Spleen (tissue), 11 donors: ENCODE measurements around the gene PACRG. TPM values are rescaled to one million over a fixed set of nuclear protein-coding genes. Genes with fewer than 3 reads are reported as not detected.

ENCODE experiments used
- DNase-seq: peaks from one replicate; pipeline ENCODE4 v3.0.0-alpha.2; 2020
- H3K27ac ChIP-seq, 8 donors: fragments of 200-600 bp; sonication (generic) in 7 of 8; 1 replicate in 4 of 8; 2 replicates in 4 of 8; pipeline versions ENCODE4 v1.5.0 to v1.8.0; 2016 to 2021; ENCODE audit warnings: inconsistent platforms in 4 of 8, mild to moderate bottlenecking in 4 of 8, moderate library complexity in 1 of 8
- H3K27me3 ChIP-seq, 7 donors: fragments of 200-600 bp; sonication (generic) in 6 of 7; replicated peaks in 1 of 7; 1 replicate in 4 of 7; 2 replicates in 3 of 7; pipeline versions ENCODE4 v1.5.0 to v1.8.0; 2016 to 2021; ENCODE audit warnings: inconsistent platforms in 3 of 7, mild to moderate bottlenecking in 1 of 7
- H3K36me3 ChIP-seq, 6 donors: fragments of 200-600 bp; sonication (generic) in 5 of 6; 1 replicate in 4 of 6; 2 replicates in 2 of 6; pipeline versions ENCODE4 v1.5.0 to v1.8.0; 2016 to 2021; ENCODE audit warnings: inconsistent platforms in 2 of 6
- H3K4me1 ChIP-seq, 6 donors: fragments of 200-600 bp; sonication (generic) in 5 of 6; 1 replicate in 3 of 6; 2 replicates in 3 of 6; pipeline versions ENCODE4 v1.5.0 to v1.8.0; 2016 to 2021; ENCODE audit warnings: inconsistent platforms in 3 of 6
- H3K4me3 ChIP-seq, 8 donors: fragments of 200-600 bp; sonication (generic) in 7 of 8; 1 replicate in 4 of 8; 2 replicates in 4 of 8; pipeline versions ENCODE4 v1.5.0 to v1.8.0; 2016 to 2021; ENCODE audit warnings: inconsistent platforms in 4 of 8, mild to moderate bottlenecking in 4 of 8, moderate library complexity in 2 of 8
- H3K9me3 ChIP-seq, 8 donors: fragments of 200-600 bp; sonication (generic) in 7 of 8; 1 replicate in 4 of 8; 2 replicates in 4 of 8; pipeline versions ENCODE4 v1.5.0 to v1.8.0; 2016 to 2021; ENCODE audit warnings: inconsistent platforms in 4 of 8
- POLR2A ChIP-seq, 3 donors: fragments of 450-650 bp; IDR thresholded peaks; one replicate each; pipeline ENCODE4 v1.5.1; 2017; ENCODE audit warnings: antibody characterized with exemption in 3 of 3, mild to moderate bottlenecking in 1 of 3
- POLR2AphosphoS5 ChIP-seq, 3 donors: sonication (generic); formaldehyde crosslinking; IDR thresholded peaks; one replicate each; pipeline ENCODE4 v1.5.1; 2017; ENCODE audit warnings: antibody characterized with exemption in 3 of 3
- WGBS, 5 donors: extraction: QIAGEN DNeasy Blood & Tissue Kit in 3 of 5; methylation state at CpG; one replicate each; pipeline versions ENCODE4 v1.1.5 to v1.1.7; 2013 to 2018; 5-methylcytosine and 5-hydroxymethylcytosine counted together
- intact Hi-C: fragments of 100-400 bp; cut with DNase I; formaldehyde crosslinking; loops from one replicate; pipeline ENCODE4 v1.15.0; 2023; ENCODE audit warnings: low total_unique reads
- polyA plus RNA-seq, 3 donors: library from polyadenylated mRNA; stranded (reverse); fragments of 200-250 nt; gene quantifications; one replicate each; pipeline ENCODE4 v1.2.1, GENCODE V29; 2013
- total RNA-seq, 7 donors: library from RNA; depleted of rRNA in 3 of 7; stranded (reverse); fragments of >200 nt in 3 of 7; fragmentation: NEBNext Ultra II Directional in 4 of 7; extraction: Animal tissue kit (Norgen Biotek cat#: 25700) in 4 of 7; gene quantifications; one replicate each; pipeline versions ENCODE4 v1.1.0 to v1.2.1, GENCODE V29; 2016 to 2021
- TF ChIP-seq, protein P1 (sequence below), 11 experiments: fragments of 200-600 bp in 7 of 11; fragments of 450-650 bp in 4 of 11; sonication (generic) in 4 of 11; IDR thresholded peaks in 8 of 11; conservative IDR thresholded peaks in 3 of 11; 1 replicate in 7 of 11; 2 replicates in 4 of 11; pipeline versions ENCODE4 v1.4.0 to v1.8.0; 2016 to 2021; ENCODE audit warnings: antibody characterized with exemption in 11 of 11, inconsistent platforms in 4 of 11, mild to moderate bottlenecking in 1 of 11
- donor health status: healthy with polysubstance abuse.
- donor health status: DM: no; HTN: no; CAD: no; lungs with moderate emphysema.
- donor health status: DM: no; HTN: no; CAD: no.
- donor health status: Bipolar disorder and iron deficiency.
- donor health status: healthy.
- donor health status: DM: no; HTN: no; CAD: no.
- donor health status: DM: yes; HTN: yes; CAD: no.

Gene PACRG
- total and polyA plus RNA-seq, 10 donors, result 0.32 to 2.0 (median 1.0) TPM; not detected in 5

DNA sequence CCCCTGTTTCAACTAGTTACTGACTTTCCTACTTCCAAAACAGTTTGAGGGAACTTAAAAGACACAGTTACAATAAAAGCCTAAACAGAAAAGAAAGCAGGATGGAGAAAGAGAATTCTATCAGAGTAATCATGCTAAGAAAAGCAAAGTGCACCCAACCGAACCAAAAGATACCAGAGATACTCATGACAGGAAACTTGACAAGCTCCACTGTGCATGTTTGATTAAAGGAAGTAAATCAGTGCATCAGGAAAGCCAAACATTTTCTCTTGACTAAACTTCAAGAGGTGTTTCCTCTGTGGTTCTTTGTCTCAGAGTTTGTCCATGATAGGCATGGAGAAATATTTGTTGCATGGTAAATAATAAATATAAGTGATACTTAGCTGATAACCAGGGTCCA, 138.9 kb downstream of the PACRG start:
- no peaks in the 10 kb centered on the region for H3K9me3 ChIP-seq
- H3K36me3 ChIP-seq, result no peaks in the 10 kb centered on the region
- TF ChIP-seq POLR2AphosphoS5 (IDR thresholded peaks at IDR 0.05) (no peak), POLR2A (IDR thresholded peaks at IDR 0.05) (no peak)
- TF ChIP-seq, protein P1, sequence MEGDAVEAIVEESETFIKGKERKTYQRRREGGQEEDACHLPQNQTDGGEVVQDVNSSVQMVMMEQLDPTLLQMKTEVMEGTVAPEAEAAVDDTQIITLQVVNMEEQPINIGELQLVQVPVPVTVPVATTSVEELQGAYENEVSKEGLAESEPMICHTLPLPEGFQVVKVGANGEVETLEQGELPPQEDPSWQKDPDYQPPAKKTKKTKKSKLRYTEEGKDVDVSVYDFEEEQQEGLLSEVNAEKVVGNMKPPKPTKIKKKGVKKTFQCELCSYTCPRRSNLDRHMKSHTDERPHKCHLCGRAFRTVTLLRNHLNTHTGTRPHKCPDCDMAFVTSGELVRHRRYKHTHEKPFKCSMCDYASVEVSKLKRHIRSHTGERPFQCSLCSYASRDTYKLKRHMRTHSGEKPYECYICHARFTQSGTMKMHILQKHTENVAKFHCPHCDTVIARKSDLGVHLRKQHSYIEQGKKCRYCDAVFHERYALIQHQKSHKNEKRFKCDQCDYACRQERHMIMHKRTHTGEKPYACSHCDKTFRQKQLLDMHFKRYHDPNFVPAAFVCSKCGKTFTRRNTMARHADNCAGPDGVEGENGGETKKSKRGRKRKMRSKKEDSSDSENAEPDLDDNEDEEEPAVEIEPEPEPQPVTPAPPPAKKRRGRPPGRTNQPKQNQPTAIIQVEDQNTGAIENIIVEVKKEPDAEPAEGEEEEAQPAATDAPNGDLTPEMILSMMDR (IDR thresholded peaks at IDR 0.05 in 8 of 11, conservative IDR thresholded peaks at IDR 0.05 in 3 of 11), result no peak
- intact Hi-C loops, result no loop called here
- DNase-seq, result no peak
- H3K27me3 ChIP-seq, result no peaks in the 10 kb centered on the region
- no peak overlapping the region for H3K4me3 ChIP-seq
- H3K4me1 ChIP-seq, result no peaks in the 10 kb centered on the region
- WGBS, 5 donors, result 4 to 25% (median 15%) methylated on average over 1 of the region's 1 CpG
- no peak overlapping the region for H3K27ac ChIP-seq

DNA sequence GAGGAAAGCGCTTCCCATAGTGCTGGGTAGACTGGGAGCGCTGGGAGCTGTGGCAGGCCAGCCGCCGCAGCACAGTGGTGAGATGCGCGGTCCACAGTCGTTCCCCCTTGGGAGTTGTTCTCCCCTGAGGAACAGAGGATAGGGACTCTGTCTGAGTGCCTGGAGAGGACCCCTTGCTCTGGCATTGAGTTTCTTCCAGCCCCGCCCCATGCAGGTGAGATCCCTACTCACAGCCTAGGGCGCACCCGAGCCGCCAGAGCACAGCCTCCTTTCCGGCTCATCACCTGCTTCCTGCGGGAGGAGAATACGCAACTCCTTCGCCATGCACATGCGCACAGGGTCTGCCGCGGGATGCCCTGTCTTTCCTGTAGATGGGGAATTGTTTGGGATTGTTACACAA, 140.6 kb downstream of the PACRG start:
- WGBS, 5 donors, result 88 to 97% (median 92%) methylated on average over 18 of the region's 18 CpGs
- H3K27ac ChIP-seq, result no peak overlapping the region
- no peaks in the 10 kb centered on the region for H3K4me1 ChIP-seq
- H3K4me3 ChIP-seq, result no peak overlapping the region
- no peak for DNase-seq
- TF ChIP-seq POLR2A (IDR thresholded peaks at IDR 0.05), result no peak
- TF ChIP-seq, protein P1 (IDR thresholded peaks at IDR 0.05 in 8 of 11, conservative IDR thresholded peaks at IDR 0.05 in 3 of 11), result no peak
- TF ChIP-seq POLR2AphosphoS5 (IDR thresholded peaks at IDR 0.05), result no peak
- intact Hi-C loops, result no loop called here
- H3K36me3 ChIP-seq, result no peaks in the 10 kb centered on the region
- H3K9me3 ChIP-seq, result no peaks in the 10 kb centered on the region
- H3K27me3 ChIP-seq, result no peaks in the 10 kb centered on the region

DNA sequence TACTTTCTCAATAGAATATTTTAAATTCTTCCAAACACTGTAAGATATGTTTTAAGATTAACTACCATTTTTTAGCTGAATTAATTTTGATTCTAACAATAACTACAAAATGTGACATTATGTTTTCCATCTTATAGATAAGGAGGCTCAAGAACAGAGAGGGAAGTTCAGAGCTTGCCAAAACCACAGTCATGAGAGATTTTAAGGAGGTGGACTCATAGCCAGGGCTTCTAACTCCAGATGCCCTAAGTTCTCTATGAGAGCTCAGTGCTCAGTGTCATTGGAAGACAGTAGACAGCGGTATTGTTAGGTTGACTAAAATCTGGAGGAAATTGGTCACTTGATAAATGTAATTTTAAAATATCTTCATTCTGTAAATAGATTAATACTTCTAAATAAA, 144.2 kb downstream of the PACRG start:
- intact Hi-C loops, result no loop called here
- H3K36me3 ChIP-seq, result no peaks in the 10 kb centered on the region
- no peaks in the 10 kb centered on the region for H3K4me1 ChIP-seq
- H3K27ac ChIP-seq, result no peak overlapping the region
- 79 to 89% (median 88%) methylated on average over 1 of the region's 1 CpG for WGBS, 5 donors
- no peak for DNase-seq
- H3K4me3 ChIP-seq, result no peak overlapping the region
- peaks cover 0 to 7% (median under 1%) of the 10 kb centered on the region in 8 donors for H3K9me3 ChIP-seq
- H3K27me3 ChIP-seq, result no peaks in the 10 kb centered on the region
- TF ChIP-seq POLR2A (IDR thresholded peaks at IDR 0.05), result no peak
- TF ChIP-seq, protein P1 (IDR thresholded peaks at IDR 0.05 in 8 of 11, conservative IDR thresholded peaks at IDR 0.05 in 3 of 11), result no peak
- TF ChIP-seq POLR2AphosphoS5 (IDR thresholded peaks at IDR 0.05), result no peak

DNA sequence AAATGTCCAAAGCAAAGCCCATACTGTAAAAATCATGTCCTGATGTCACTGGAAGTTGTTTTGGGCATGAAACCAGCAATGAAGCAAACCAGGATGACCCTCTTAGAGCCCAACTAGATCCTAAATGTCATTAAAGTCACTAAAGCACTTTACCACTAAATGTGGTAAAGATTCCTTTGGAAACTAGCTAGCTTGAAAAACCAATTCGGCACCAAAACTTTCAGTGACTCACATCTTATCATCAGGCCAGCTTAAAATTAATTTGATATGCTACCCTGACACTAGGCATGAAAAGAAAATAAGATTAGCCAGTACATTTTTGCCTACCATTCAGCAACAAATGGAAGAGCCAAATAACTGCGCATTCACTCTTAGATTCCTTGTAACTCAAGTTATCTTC, 145.8 kb downstream of the PACRG start:
- H3K27me3 ChIP-seq, result no peaks in the 10 kb centered on the region
- H3K4me3 ChIP-seq, result no peak overlapping the region
- 85 to 89% (median 87%) methylated on average over 2 of the region's 2 CpGs for WGBS, 5 donors
- intact Hi-C loops, result no loop called here
- H3K36me3 ChIP-seq, result no peaks in the 10 kb centered on the region
- H3K9me3 ChIP-seq, result peaks cover 0 to 10% (median 2%) of the 10 kb centered on the region in 8 donors
- no peak for DNase-seq
- no peaks in the 10 kb centered on the region for H3K4me1 ChIP-seq
- H3K27ac ChIP-seq, result no peak overlapping the region
- no peak for TF ChIP-seq POLR2AphosphoS5 (IDR thresholded peaks at IDR 0.05)
- no peak for TF ChIP-seq POLR2A (IDR thresholded peaks at IDR 0.05)
- TF ChIP-seq, protein P1 (IDR thresholded peaks at IDR 0.05 in 8 of 11, conservative IDR thresholded peaks at IDR 0.05 in 3 of 11), result no peak
